Lower lobe of right lung (tissue), 2 donors: Measurements from ENCODE around the gene UGT1A10. TPM values are rescaled to one million over a fixed set of nuclear protein-coding genes. Genes with fewer than 3 reads are reported as not detected.

Source experiments
- ATAC-seq, 2 donors: fragments of 200-7000 bp; cut with Tn5 transposase; one replicate each; pipeline ENCODE4 v1.9.1; 2020 to 2022; ENCODE audit warnings: mild to moderate bottlenecking in 2 of 2, moderate library complexity in 2 of 2
- DNase-seq: peaks from one replicate; pipeline ENCODE4 v3.0.0-alpha.2; 2020
- H3K27ac ChIP-seq: fragments of 200-600 bp; one replicate; pipeline ENCODE4 v1.8.0; 2022
- H3K27me3 ChIP-seq: fragments of 200-600 bp; one replicate; pipeline ENCODE4 v1.8.0; 2022; ENCODE audit warnings: low read depth
- H3K36me3 ChIP-seq: fragments of 200-600 bp; one replicate; pipeline ENCODE4 v1.8.0; 2022; ENCODE audit warnings: mild to moderate bottlenecking
- H3K4me1 ChIP-seq: fragments of 200-600 bp; one replicate; pipeline ENCODE4 v1.8.0; 2022
- H3K4me3 ChIP-seq: fragments of 200-600 bp; one replicate; pipeline ENCODE4 v1.8.0; 2022; ENCODE audit warnings: mild to moderate bottlenecking
- H3K9me3 ChIP-seq: fragments of 200-600 bp; one replicate; pipeline ENCODE4 v1.8.0; 2022
- intact Hi-C: fragments of 100-400 bp; cut with DNase I; formaldehyde crosslinking; loops from one replicate; pipeline ENCODE4 v1.11.0; 2022
- total RNA-seq: library from RNA; stranded (reverse); fragmentation: NEBNext Ultra II Directional; extraction: Animal tissue kit (Norgen Biotek cat#: 25700); gene quantifications from one replicate; pipeline ENCODE4 v1.2.1, GENCODE V29; 2021
- TF ChIP-seq, protein P1 (sequence below): fragments of 200-600 bp; IDR thresholded peaks from one replicate; pipeline ENCODE4 v1.8.0; 2022; ENCODE audit warnings: antibody characterized with exemption, mild to moderate bottlenecking
- donor health status: DM: no; HTN: yes; CAD: no; lungs with severe emphysema.

UGT1A10 gene
- total RNA-seq, 1 donor from 2014 or later: not detected

DNA sequence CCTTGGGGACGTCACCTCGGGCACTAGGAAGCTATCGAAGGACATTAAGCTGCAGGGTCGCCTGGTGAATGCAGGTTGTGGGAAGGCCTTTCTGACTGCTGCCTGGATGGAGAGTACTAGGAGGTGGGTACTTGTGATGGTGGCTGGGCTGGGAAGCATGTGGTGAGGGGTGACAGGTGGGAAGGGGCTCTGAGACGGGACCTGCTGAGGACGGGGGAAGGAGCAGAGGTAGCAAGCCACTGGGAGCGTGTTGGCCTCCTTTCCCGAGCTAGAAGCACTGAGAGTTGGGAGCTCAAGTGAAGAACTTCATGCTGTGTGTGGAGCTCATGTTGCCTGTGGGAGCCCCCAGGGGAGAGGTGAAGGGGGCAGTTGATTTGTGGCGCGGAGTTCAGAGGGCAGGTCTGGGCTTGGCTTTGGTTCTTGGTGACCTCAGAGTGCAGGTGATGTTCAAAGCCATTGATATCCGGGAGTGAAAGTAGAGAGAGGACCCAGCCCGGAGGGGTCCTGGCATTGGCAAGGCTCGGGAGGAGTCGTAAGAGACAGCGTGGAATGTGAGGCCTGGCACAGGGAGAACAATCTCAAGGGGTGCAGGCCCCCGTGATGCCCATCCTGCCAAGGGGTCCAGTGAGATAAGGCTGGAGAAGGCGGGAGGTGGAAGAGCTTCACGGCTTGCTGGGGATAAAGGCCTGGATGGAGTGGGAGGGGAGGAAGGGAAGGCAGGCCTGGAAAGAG lies 155.1 kb downstream of the UGT1A10 start:
- ATAC-seq (no peak), DNase-seq (no peak)
- Histone ChIP-seq H3K27ac (no peak overlapping the region), H3K9me3 (no peaks in the 10 kb centered on the region), H3K36me3 (no peaks in the 10 kb centered on the region), H3K4me1 (no peaks in the 10 kb centered on the region), H3K4me3 (no peak overlapping the region), H3K27me3 (no peaks in the 10 kb centered on the region)
- TF ChIP-seq, protein P1, sequence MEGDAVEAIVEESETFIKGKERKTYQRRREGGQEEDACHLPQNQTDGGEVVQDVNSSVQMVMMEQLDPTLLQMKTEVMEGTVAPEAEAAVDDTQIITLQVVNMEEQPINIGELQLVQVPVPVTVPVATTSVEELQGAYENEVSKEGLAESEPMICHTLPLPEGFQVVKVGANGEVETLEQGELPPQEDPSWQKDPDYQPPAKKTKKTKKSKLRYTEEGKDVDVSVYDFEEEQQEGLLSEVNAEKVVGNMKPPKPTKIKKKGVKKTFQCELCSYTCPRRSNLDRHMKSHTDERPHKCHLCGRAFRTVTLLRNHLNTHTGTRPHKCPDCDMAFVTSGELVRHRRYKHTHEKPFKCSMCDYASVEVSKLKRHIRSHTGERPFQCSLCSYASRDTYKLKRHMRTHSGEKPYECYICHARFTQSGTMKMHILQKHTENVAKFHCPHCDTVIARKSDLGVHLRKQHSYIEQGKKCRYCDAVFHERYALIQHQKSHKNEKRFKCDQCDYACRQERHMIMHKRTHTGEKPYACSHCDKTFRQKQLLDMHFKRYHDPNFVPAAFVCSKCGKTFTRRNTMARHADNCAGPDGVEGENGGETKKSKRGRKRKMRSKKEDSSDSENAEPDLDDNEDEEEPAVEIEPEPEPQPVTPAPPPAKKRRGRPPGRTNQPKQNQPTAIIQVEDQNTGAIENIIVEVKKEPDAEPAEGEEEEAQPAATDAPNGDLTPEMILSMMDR: no peak
- intact Hi-C loops: no loop called here

DNA sequence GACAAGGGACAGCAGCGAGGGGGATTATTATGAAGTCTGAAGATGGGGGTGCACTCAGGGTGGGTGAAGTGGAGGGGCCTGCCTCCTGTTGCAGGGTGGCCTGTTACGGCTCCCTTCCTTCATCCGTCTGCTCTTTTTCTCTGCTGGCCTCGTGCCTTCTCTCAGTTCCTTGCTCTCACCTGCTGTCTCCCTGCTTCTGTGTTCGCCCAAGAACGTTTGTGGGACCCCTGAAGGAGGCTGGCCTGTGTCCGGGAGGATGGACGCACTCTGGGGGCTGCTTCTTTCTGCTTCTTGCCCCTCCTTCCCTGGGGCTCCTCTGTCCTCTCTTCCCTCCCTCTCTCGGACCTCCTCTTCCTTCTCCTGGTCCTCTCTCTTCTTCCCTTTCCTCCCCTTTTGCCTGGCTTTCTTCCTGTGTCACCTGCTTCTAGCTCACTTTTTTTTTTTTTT lies 155.7 kb downstream of the UGT1A10 start:
- no peak overlapping the region for H3K27ac ChIP-seq
- no peak overlapping the region for H3K4me3 ChIP-seq
- H3K9me3 ChIP-seq: no peaks in the 10 kb centered on the region
- no peaks in the 10 kb centered on the region for H3K36me3 ChIP-seq
- DNase-seq: no peak
- ATAC-seq: no peak
- no peaks in the 10 kb centered on the region for H3K4me1 ChIP-seq
- intact Hi-C loops: no loop called here
- TF ChIP-seq, protein P1: no peak
- H3K27me3 ChIP-seq: no peaks in the 10 kb centered on the region

DNA sequence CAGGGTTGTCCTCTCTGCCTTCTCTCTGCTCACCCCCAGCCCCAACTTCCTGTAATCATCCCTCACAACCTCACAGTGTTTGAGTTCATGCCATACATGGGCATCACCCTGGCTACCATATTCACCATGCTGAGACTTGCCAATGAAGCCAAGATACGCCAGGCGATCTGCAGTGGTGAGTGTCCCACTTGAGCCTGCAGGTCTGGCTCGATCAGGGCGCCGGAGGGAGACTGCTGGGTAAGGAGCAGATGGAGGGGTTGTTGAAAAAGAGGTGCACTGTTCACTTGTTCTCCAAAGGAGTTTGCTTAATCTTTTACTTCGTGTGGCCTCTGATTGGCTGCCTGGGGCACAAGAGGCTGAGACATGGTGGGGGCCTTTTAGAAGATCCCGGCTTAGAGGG lies 156.5 kb downstream of the UGT1A10 start:
- Histone ChIP-seq H3K4me1 (no peaks in the 10 kb centered on the region), H3K36me3 (no peaks in the 10 kb centered on the region), H3K4me3 (no peak overlapping the region), H3K27me3 (no peaks in the 10 kb centered on the region), H3K27ac (no peak overlapping the region), H3K9me3 (no peaks in the 10 kb centered on the region)
- ATAC-seq: no peak
- intact Hi-C loops: no loop called here
- TF ChIP-seq, protein P1: no peak
- no peak for DNase-seq

DNA sequence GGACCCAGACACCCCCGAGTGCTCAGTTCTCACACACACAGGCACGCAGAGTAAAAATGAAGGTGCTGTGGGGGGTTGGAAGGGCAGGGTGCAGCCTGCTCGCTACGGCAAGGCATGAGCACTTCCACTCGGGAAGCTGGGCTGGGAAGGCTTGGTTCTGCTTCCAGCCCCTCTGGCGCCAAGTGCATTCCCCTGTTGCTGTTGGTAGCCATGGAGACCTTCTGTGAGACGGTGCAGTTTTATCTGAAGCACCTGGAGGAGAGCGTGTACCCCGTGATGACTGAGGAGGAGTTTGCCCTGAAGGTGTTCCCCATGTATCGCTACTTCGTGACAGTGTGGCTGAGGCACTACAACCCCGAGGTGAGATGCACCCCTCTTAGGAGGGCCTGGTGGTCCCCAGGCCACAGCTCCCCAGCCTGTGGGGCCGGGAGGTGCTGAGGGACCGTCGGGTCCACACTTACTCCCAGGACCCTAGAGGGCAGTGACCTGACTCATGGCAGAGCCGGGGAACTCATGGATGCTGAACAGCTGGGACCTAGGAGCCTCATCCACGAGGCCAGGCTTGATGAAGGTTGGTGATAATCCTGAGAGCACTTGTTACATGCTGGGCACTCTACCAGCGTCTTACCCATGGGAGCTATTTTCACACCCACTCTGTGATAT lies 157.3 kb downstream of the UGT1A10 start:
- H3K27ac ChIP-seq: no peak overlapping the region
- DNase-seq (no peak), ATAC-seq (peak; percentile 38 to 45)
- H3K27me3 ChIP-seq: no peaks in the 10 kb centered on the region
- intact Hi-C loops: no loop called here
- no peak overlapping the region for H3K4me3 ChIP-seq
- no peaks in the 10 kb centered on the region for H3K36me3 ChIP-seq
- TF ChIP-seq, protein P1: no peak
- no peaks in the 10 kb centered on the region for H3K4me1 ChIP-seq
- H3K9me3 ChIP-seq: no peaks in the 10 kb centered on the region

DNA sequence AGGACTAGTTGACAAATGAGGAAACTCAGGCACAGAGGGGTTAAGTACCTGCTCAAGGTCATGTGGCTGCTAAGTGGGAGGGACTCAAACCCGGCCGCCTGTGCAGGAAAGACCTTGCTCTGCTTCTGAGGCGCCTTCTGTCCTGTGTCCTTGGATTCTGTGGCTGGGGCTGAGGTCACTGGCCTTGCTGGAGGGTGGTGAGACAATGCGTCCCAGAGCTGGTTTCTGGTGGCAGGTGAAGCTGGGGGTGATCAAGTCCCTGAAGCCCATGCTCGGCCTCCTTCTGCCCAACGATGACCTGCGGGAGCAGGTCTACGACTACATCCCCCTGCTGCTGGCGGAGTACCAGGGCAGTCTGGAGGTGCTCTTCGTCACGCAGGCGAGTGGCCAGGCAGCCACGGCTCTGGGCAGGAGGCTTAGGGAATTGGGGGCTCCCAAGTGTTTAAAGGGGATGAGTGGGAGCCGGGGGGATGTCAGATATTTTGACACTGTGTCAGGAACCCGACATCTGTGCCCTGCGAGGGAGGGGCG lies 157.9 kb downstream of the UGT1A10 start:
- no peaks in the 10 kb centered on the region for H3K36me3 ChIP-seq
- no peak overlapping the region for H3K4me3 ChIP-seq
- no peaks in the 10 kb centered on the region for H3K27me3 ChIP-seq
- no peak for DNase-seq
- TF ChIP-seq, protein P1: no peak
- no peak overlapping the region for H3K27ac ChIP-seq
- no peaks in the 10 kb centered on the region for H3K9me3 ChIP-seq
- no peak for ATAC-seq
- H3K4me1 ChIP-seq: no peaks in the 10 kb centered on the region
- intact Hi-C loops: no loop called here
